Activated naive CD4-positive, alpha-beta T cell treated with anti-CD3 and anti-CD28 coated beads, Interleukin-2, amount 50 U/mL, for 24 hours (primary cell): ENCODE measurements around the gene CACNG7.

Experiments used
- H3K27ac Mint-ChIP-seq: one replicate; pipeline ENCODE4 v1.8.0; 2021; ENCODE audit warnings: mild to moderate bottlenecking, mixed read lengths
- H3K27me3 Mint-ChIP-seq: one replicate; pipeline ENCODE4 v1.8.0; 2021; ENCODE audit warnings: mixed read lengths
- H3K36me3 Mint-ChIP-seq: one replicate; pipeline ENCODE4 v1.8.0; 2021; ENCODE audit warnings: mixed read lengths
- H3K4me1 Mint-ChIP-seq: one replicate; pipeline ENCODE4 v1.8.0; 2021; ENCODE audit warnings: mixed read lengths
- H3K4me3 Mint-ChIP-seq: one replicate; pipeline ENCODE4 v1.8.0; 2021; ENCODE audit warnings: mild to moderate bottlenecking, mixed read lengths
- H3K9me3 Mint-ChIP-seq: one replicate; pipeline ENCODE4 v1.8.0; 2021; ENCODE audit warnings: mixed read lengths

The CACNG7 gene

DNA sequence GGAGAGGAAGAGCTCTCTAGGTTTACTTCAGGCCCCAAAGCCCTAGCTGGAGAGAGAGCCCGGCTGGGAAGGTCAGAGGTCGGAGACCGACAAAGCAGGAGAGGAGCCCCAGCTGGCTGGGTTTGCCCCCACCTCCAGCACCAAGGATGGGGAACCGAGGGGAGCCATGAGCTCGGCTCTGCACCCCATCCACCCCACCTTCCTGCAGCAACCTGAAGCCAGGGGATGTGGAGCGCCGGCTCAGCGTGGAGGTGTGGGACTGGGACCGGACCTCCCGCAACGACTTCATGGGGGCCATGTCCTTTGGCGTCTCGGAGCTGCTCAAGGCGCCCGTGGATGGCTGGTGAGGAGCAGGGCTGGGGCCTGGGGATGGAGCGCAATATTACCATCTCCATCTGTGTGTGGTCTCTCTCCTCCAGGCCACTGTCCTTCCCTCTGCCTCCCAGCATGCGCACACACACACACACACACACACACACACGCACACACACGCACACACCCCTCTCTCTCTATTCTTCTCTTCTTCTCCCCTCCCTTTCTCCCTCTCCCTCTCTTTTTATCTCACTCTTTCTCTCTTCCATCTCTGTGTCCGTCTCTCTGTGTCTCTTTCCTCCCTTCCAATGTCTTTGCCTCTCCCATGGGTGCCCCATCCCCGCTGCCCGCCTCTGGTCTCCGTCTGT is 16.6 kb upstream of the CACNG7 start:
- no peak overlapping the region for H3K27ac Mint-ChIP-seq
- H3K27me3 Mint-ChIP-seq: peaks cover 35% of the 10 kb centered on the region
- no peak overlapping the region for H3K4me3 Mint-ChIP-seq
- no peaks in the 10 kb centered on the region for H3K9me3 Mint-ChIP-seq
- H3K36me3 Mint-ChIP-seq: no peaks in the 10 kb centered on the region
- no peaks in the 10 kb centered on the region for H3K4me1 Mint-ChIP-seq

DNA sequence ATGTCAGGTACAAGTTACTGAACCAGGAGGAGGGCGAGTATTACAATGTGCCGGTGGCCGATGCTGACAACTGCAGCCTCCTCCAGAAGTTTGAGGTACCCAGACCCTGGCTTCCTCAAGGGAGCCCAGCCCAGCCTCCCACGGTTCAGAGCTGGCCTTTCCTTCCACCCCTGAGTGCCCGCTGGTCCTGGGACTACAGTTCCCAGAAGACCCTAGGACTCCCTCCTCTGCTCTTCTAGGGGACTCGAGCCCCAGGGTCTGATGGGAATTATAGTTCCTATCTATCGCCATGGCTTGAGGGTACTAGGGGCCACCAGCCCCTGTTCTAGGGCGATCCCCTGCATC is 16.1 kb upstream of the CACNG7 start:
- peaks cover 39% of the 10 kb centered on the region for H3K27me3 Mint-ChIP-seq

DNA sequence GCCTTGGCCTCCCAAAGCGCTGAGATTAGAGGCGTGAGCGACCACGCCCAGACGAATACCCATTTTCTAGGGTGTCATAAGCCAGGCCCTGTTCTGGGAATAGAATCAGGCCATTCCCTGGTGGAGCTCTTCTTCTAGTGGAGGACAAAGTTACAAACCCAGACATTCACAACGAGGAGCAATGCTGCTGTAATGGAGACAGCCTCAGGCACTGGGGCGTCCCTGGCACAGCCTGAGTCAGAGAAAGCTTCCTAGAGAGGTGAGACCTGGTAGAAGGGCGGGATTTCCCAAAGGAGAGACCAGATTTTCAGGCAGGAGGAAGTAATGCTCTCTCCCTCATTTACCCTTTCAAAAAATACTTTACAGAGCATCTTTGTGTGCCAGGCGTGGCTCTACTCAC is 14.4 kb upstream of the CACNG7 start:
- no peak overlapping the region for H3K27ac Mint-ChIP-seq
- peaks cover 49% of the 10 kb centered on the region for H3K27me3 Mint-ChIP-seq
- no peaks in the 10 kb centered on the region for H3K4me1 Mint-ChIP-seq
- H3K9me3 Mint-ChIP-seq: no peaks in the 10 kb centered on the region
- peaks cover 2% of the 10 kb centered on the region for H3K36me3 Mint-ChIP-seq
- H3K4me3 Mint-ChIP-seq: no peak overlapping the region

More for the DNA sequence above, 16.1 kb upstream of the CACNG7 start:
- H3K27ac Mint-ChIP-seq: no peak overlapping the region
- no peak overlapping the region for H3K4me3 Mint-ChIP-seq
- no peaks in the 10 kb centered on the region for H3K4me1 Mint-ChIP-seq
- no peaks in the 10 kb centered on the region for H3K9me3 Mint-ChIP-seq
- H3K36me3 Mint-ChIP-seq: no peaks in the 10 kb centered on the region

DNA sequence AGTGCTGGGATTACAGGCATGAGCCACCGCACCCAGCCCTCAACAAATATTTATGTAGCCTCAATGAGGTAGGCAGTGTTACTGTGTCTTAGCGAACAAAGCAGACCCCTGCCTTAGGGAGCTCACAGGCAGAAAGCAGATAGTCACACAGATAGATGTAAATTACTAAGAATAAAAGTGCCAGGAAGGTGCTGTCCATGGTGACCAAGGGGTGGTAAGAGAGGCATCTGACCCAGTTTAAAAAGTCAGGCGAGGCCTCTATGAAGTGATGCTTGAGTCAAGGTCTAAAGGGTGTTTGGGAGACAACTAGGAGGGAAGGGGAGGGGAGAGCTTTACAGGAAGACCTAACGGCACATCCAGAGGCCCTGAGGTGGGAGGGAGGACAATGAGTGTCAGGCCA is 12.4 kb upstream of the CACNG7 start:
- Mint-ChIP-seq H3K4me1 (no peaks in the 10 kb centered on the region), H3K27me3 (peaks cover 49% of the 10 kb centered on the region), H3K4me3 (no peak overlapping the region), H3K36me3 (peaks cover 2% of the 10 kb centered on the region), H3K9me3 (no peaks in the 10 kb centered on the region), H3K27ac (no peak overlapping the region)

DNA sequence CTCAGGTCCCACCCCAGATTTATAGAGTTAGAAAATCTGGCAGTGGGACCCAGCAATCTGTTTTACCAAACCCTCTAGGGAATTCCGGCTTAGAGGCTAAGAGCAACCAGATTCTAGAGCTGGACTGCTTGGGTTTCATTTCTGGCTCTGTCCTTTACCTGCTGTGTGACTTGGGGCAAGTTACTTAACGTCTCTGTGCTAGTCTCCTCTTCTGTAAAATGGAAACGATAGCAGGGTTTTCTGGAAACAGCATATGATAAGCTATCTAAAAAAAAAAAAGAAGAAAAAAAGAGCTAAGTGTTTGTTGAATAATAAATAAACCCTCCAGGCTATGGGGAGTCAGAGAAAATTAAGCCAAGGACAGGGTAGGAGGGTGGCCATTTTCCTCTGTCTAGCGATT is 11.6 kb upstream of the CACNG7 start:
- H3K9me3 Mint-ChIP-seq: no peaks in the 10 kb centered on the region
- H3K27me3 Mint-ChIP-seq: peaks cover 48% of the 10 kb centered on the region

DNA sequence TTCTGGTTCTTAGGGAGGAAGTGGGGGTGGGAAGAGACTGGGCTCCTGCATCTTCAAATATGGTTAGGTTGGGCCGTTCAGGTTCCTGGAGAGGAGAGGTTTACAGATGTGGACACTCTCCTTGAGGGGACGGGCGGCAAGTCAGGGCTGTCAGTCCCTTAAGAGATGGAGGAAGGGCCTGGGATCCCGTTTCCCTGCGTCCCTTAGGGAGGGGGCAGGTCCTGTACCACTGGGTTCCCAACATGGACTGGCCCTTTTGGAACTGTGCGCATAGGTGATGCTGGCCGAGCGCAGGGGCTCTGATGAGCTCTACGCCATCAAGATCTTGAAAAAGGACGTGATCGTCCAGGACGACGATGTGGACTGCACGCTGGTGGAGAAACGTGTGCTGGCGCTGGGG is 10.9 kb upstream of the CACNG7 start:
- peaks cover 46% of the 10 kb centered on the region for H3K27me3 Mint-ChIP-seq
- H3K4me3 Mint-ChIP-seq: no peak overlapping the region
- H3K27ac Mint-ChIP-seq: no peak overlapping the region
- H3K4me1 Mint-ChIP-seq: no peaks in the 10 kb centered on the region
- no peaks in the 10 kb centered on the region for H3K9me3 Mint-ChIP-seq
- peaks cover 2% of the 10 kb centered on the region for H3K36me3 Mint-ChIP-seq

More for the DNA sequence above, 11.6 kb upstream of the CACNG7 start:
- no peak overlapping the region for H3K27ac Mint-ChIP-seq
- H3K4me1 Mint-ChIP-seq: no peaks in the 10 kb centered on the region
- peaks cover 2% of the 10 kb centered on the region for H3K36me3 Mint-ChIP-seq
- no peak overlapping the region for H3K4me3 Mint-ChIP-seq

DNA sequence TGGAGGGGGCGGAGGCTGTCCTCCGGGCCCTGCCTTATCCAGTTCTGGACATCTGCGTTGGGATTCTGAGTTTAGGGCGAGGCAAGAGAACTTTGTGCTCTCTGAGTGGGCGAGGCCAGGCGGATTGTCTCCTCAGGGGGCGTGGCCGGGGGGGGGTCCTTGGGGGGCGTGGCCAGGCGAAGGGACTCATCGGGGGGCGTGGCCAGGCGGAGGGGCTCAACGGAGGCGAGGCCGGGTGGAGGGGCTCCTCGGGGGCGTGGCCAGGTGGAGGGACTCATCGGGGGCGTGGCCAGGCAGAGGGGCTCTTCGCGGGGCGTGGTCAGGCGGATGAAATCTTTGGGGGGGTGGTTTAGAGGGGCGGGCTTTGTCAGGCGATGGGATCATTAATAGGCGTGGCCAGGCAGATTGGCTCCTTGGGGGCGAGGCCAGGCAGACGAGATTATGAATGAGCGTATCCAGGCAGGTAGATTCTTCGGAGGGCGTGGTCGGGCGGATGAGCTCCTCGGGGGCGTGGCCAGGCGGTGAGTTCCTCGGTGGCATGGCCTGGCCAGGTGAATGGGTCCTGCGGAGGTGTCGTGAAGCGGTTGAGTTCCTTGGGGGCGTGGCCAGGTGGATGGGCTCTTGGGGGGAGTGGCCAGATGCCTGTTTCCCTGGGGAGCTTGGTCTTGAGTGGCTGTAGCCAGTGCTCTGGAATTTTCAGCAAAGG is 10.3 kb upstream of the CACNG7 start:
- Mint-ChIP-seq H3K4me1 (no peaks in the 10 kb centered on the region), H3K27ac (no peak overlapping the region), H3K27me3 (peaks cover 43% of the 10 kb centered on the region), H3K36me3 (peaks cover 2% of the 10 kb centered on the region), H3K4me3 (no peak overlapping the region), H3K9me3 (no peaks in the 10 kb centered on the region)

DNA sequence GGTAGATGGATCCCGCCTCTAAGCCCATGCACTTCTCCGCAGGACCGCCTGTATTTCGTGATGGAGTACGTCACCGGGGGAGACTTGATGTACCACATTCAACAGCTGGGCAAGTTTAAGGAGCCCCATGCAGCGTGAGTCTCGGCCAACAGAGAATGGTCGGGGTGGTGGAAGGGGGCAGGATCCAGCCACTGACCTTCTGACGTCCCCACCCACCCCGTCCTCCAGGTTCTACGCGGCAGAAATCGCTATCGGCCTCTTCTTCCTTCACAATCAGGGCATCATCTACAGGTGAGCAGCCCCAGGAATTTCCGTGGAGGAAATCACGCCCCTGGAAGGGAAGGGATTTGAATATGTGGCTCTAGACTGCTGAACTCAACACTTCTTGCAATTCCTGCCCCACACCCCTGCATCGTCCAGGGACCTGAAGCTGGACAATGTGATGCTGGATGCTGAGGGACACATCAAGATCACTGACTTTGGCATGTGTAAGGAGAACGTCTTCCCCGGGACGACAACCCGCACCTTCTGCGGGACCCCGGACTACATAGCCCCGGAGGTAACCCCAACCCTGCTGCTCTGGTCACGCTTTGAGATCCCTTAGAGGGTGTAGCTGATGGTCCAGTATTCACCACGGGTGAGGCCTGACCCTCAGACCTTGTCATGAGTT is 8.8 kb upstream of the CACNG7 start:
- Mint-ChIP-seq H3K36me3 (peaks cover 2% of the 10 kb centered on the region), H3K27me3 (peaks cover 48% of the 10 kb centered on the region), H3K4me1 (no peaks in the 10 kb centered on the region), H3K4me3 (no peak overlapping the region), H3K27ac (no peak overlapping the region), H3K9me3 (no peaks in the 10 kb centered on the region)

DNA sequence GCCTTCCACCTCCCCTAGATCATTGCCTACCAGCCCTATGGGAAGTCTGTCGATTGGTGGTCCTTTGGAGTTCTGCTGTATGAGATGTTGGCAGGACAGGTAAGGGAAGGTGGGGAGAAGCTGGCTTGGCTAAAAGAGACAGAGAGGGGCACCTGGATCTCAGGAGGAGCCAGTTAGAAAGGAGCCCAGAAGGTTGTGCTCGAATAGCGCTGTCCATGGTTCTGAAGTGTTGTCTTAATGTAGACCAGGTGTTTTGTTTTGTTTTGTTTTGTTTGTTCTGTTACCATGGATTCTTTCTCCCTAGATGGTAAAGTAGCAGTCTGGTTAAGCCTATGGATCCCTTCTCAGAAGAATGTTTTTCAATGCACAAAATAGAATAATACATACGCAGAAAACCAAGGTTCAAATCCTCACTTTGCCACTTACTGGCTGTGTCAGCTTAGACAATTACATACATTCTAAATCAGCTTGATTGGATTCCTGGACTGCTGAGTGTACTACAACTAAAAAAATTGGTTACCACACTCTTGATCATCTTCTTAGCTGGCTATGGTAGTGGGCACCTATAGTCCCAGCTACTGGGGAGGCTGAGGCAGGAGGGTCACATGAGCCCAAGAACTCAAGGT is 5.9 kb upstream of the CACNG7 start:
- peaks cover 55% of the 10 kb centered on the region for H3K27me3 Mint-ChIP-seq
- H3K27ac Mint-ChIP-seq: no peak overlapping the region
- peaks cover 16% of the 10 kb centered on the region for H3K4me1 Mint-ChIP-seq
- H3K36me3 Mint-ChIP-seq: peaks cover 2% of the 10 kb centered on the region
- no peaks in the 10 kb centered on the region for H3K9me3 Mint-ChIP-seq
- H3K4me3 Mint-ChIP-seq: no peak overlapping the region

DNA sequence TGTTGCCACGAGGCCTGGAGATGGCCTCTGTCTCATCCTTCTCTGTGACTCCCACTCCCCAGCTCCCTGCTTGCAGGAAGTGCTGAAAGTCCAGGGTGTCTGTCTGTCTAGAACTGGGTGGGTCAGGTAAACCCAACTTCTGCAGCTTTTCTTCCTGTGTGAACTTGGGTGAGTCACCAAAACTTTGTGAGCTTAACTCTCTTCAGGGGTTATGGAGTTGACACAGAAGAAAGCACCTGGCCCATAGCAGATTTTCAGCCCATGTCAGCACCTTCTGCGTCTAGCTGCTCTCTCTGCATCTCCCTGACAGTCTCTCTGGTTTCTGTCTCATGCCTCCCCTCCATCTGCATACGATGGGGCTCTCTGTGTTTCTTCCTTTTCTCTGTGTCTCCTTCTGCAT is 4.2 kb upstream of the CACNG7 start:
- Mint-ChIP-seq H3K36me3 (no peaks in the 10 kb centered on the region), H3K27ac (no peak overlapping the region), H3K27me3 (peaks cover 54% of the 10 kb centered on the region), H3K9me3 (no peaks in the 10 kb centered on the region), H3K4me1 (peaks cover 24% of the 10 kb centered on the region), H3K4me3 (no peak overlapping the region)

DNA sequence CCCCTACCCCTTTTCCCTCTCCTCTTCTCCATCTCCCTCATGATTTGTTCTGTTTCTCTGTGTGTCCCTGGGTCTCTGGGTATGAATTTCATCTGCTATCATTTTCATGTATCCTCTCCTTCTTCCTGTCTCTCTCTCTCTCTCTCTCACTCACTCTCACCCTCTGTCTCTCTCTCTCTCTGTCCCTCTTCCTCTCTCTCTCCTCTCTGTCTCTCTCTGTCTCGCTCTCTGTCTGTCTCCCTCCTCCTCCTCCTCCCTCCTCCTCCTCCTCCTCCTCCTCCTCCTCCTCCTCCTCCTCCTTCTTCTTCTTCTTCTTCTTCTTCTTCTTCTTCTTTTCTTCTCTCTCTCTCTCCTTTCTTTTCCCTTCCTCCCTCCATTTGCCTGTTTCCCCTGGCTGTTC is 3.3 kb upstream of the CACNG7 start:
- peaks cover 24% of the 10 kb centered on the region for H3K4me1 Mint-ChIP-seq
- no peak overlapping the region for H3K4me3 Mint-ChIP-seq
- H3K36me3 Mint-ChIP-seq: no peaks in the 10 kb centered on the region
- H3K27ac Mint-ChIP-seq: no peak overlapping the region
- H3K9me3 Mint-ChIP-seq: no peaks in the 10 kb centered on the region
- H3K27me3 Mint-ChIP-seq: peaks cover 58% of the 10 kb centered on the region

DNA sequence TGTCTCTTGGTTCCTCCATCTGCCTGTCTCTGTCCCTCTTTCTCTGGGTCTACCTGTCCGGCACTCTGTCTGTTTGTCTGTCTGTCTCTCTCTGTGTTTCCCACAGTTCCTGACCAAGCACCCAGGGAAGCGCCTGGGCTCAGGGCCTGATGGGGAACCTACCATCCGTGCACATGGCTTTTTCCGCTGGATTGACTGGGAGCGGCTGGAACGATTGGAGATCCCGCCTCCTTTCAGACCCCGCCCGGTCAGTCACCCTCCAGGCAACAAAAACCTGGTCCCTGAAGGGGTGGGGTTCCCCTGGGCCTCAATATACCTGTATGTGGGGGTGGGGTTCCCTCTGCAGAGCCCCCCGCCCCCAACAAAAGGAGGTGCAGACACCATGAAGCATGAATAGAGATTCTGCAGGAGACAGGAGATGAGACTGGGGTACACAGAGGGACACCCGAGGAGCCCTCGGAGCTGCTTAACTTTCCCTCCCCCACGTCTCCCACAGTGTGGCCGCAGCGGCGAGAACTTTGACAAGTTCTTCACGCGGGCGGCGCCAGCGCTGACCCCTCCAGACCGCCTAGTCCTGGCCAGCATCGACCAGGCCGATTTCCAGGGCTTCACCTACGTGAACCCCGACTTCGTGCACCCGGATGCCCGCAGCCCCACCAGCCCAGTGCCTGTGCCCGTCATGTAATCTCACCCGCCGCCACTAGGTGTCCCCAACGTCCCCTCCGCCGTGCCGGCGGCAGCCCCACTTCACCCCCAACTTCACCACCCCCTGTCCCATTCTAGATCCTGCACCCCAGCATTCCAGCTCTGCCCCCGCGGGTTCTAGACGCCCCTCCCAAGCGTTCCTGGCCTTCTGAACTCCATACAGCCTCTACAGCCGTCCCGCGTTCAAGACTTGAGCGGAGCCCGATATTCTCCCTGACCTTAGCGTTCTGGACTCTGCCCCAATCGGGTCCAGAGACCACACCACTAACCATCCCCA is 2.6 kb upstream of the CACNG7 start:
- Mint-ChIP-seq H3K36me3 (no peaks in the 10 kb centered on the region), H3K4me3 (no peak overlapping the region), H3K27ac (no peak overlapping the region), H3K9me3 (no peaks in the 10 kb centered on the region), H3K4me1 (peaks cover 24% of the 10 kb centered on the region), H3K27me3 (peaks cover 62% of the 10 kb centered on the region)

DNA sequence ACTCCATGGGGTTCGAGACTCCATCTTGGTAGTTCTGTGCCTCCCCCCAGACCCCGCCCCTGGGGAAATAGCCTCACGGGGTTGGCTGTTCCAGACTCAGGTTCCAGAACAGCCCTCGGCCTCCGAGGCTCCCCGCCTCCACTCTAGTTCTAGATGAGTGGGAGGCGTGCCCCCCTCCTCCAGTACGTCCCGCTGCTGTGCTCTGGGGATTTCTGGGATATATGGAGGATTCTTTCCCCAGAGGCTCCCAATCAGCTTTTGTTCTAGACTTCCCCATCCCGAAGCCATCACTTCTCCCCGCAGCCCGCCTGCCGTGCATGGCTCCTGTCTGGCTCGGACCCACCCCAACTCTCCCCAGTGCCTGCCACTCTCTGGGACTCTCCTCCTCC is 1.9 kb upstream of the CACNG7 start:
- H3K36me3 Mint-ChIP-seq: no peaks in the 10 kb centered on the region
- H3K9me3 Mint-ChIP-seq: no peaks in the 10 kb centered on the region
- H3K4me1 Mint-ChIP-seq: peaks cover 24% of the 10 kb centered on the region
- no peak overlapping the region for H3K27ac Mint-ChIP-seq
- H3K4me3 Mint-ChIP-seq: no peak overlapping the region
- H3K27me3 Mint-ChIP-seq: peaks cover 65% of the 10 kb centered on the region

DNA sequence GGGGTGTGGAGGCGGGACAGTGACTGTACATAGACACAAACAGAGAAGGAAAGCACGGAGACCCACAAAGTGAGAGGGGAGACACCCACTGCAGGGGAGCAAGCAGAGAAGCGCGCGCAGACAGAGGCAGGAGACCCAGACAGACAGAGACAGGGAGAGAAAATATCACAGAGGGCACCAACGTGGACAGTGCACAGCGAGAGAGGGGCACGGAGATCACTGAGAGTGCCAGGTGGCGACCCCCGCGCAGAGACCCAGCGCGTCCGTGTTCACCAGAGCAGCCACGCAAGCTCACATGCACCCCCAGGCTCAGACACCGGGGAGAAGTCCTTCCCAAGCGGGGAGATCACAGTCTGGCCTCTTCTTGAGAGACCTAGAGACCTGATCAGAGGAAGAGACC is 1.4 kb upstream of the CACNG7 start:
- peaks cover 24% of the 10 kb centered on the region for H3K4me1 Mint-ChIP-seq
- H3K27me3 Mint-ChIP-seq: peaks cover 63% of the 10 kb centered on the region
- H3K9me3 Mint-ChIP-seq: no peaks in the 10 kb centered on the region
- no peaks in the 10 kb centered on the region for H3K36me3 Mint-ChIP-seq
- peak overlapping the region; percentile 45 for H3K4me3 Mint-ChIP-seq
- no peak overlapping the region for H3K27ac Mint-ChIP-seq
